ENCODE results near the gene HPSE2.

The HPSE2 gene

GRCh38 chr10:98483658-98484057 is 752.0 kb downstream of the HPSE2 start:
- DNase-seq, result no peak

GRCh38 chr10:98482096-98482495 is 753.6 kb downstream of the HPSE2 start:
- DNase-seq, result no peak

- DNase-seq, result no peak
These were observed 754.2 kb downstream of the HPSE2 start for GRCh38 chr10:98481404-98481945.

GRCh38 chr10:98478430-98479222 is 757.0 kb downstream of the HPSE2 start:
- peak; percentile 54 for DNase-seq

- DNase-seq, result no peak
These were observed 757.8 kb downstream of the HPSE2 start for GRCh38 chr10:98477861-98478260.

GRCh38 chr10:98474628-98475027 is 761.0 kb downstream of the HPSE2 start:
- DNase-seq, result no peak

- no peak for DNase-seq
These were observed 763.5 kb downstream of the HPSE2 start for GRCh38 chr10:98472196-98472595.

- no peak for DNase-seq
These were observed 764.8 kb downstream of the HPSE2 start for GRCh38 chr10:98470850-98471249.

GRCh38 chr10:98469001-98469931 is 766.4 kb downstream of the HPSE2 start:
- no peak for DNase-seq

GRCh38 chr10:98467506-98468318 is 767.9 kb downstream of the HPSE2 start:
- DNase-seq, result peak; percentile 88

- no peak for DNase-seq
These were observed 768.7 kb downstream of the HPSE2 start for GRCh38 chr10:98466861-98467505.

GRCh38 chr10:98465866-98466265 is 769.8 kb downstream of the HPSE2 start:
- DNase-seq, result no peak

GRCh38 chr10:98463976-98464754 is 771.5 kb downstream of the HPSE2 start:
- DNase-seq, result no peak

- no peak for DNase-seq
These were observed 772.6 kb downstream of the HPSE2 start for GRCh38 chr10:98463016-98463415.

GRCh38 chr10:98461500-98461842 is 774.2 kb downstream of the HPSE2 start:
- DNase-seq, result no peak

GRCh38 chr10:98460837-98461499 is 774.7 kb downstream of the HPSE2 start:
- peak; percentile 89 for DNase-seq

GRCh38 chr10:98458809-98459784 is 776.6 kb downstream of the HPSE2 start:
- DNase-seq, result no peak

GRCh38 chr10:98457721-98458120 is 777.9 kb downstream of the HPSE2 start:
- DNase-seq, result no peak

Data from fibroblast of skin of scalp (primary cell).